NB4 (cell line): ENCODE results near the gene RCC1.
"Not testable (repeated sequence)": the region's sequence is repeated elsewhere in the genome, so short reads cannot be mapped to it uniquely, and the experiment has no call there.

Experiments
- DNase-seq: peaks from one replicate; pipeline ENCODE4 v3.0.0; 2010; ENCODE audit warnings: low read depth
- H3K4me3 ChIP-seq: one replicate; pipeline ENCODE4 v1.5.1; 2011; ENCODE audit warnings: mild to moderate bottlenecking, low read depth, low read length, moderate library complexity
- CTCF ChIP-seq: IDR thresholded peaks from one replicate; pipeline ENCODE4 v1.5.1; 2012; ENCODE audit warnings: low read depth, low read length
- MAX ChIP-seq: IDR thresholded peaks from 2 replicates; pipeline ENCODE4 v1.6.1; 2011; ENCODE audit warnings: low read depth, low read length
- MYC ChIP-seq: IDR thresholded peaks from 2 replicates; pipeline ENCODE4 v1.6.1; 2011; ENCODE audit warnings: low read depth, low read length
- POLR2A ChIP-seq: IDR thresholded peaks from 2 replicates; pipeline ENCODE4 v1.6.1; 2011; ENCODE audit warnings: mild to moderate bottlenecking; ENCODE audit not compliant: insufficient read length; ENCODE audit errors: extremely low read depth

Gene RCC1

DNA sequence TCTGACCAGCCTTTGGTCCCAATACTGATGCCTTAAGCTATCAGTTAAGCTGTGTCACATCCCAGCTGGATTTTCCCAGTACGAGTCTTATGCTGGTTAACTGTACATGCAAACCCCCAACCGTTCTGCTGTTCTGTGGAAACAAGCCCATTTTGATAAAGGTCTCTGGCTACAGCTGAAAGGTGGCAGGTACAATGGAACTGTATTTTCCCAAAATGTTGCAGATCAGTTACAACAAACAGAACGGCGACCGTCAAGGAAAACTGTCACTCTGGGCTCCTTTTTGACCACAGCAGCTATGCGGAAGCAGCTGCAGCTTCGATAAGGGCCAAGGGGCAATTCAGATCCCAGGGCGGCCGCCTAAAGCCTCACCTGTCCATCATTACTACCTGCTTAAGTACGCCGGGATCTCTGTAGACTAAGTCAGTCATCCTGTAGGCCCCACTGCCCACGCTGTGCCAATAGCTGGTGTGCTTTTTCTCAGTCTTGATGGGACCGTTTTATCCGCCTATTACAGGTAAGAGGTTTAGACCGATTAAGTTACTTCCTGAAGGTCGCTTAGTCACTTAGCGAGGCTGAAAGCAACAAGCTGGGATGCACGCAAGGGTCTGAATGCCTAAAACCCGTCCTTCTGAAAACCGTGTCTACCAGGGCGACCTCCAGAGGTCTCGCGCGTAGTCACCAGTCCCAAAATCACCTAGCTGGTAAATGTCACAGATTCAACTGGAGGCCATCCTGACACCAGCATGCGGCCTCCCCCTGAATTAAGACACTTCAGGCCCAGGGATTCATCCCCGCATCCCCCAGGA lies 75.1 kb downstream of the RCC1 start:
- H3K4me3 ChIP-seq = peak overlapping the region; percentile 100
- DNase-seq = peak; percentile 71
- TF ChIP-seq MAX (no peak), MYC (no peak), POLR2A (no peak), CTCF (no peak)

DNA sequence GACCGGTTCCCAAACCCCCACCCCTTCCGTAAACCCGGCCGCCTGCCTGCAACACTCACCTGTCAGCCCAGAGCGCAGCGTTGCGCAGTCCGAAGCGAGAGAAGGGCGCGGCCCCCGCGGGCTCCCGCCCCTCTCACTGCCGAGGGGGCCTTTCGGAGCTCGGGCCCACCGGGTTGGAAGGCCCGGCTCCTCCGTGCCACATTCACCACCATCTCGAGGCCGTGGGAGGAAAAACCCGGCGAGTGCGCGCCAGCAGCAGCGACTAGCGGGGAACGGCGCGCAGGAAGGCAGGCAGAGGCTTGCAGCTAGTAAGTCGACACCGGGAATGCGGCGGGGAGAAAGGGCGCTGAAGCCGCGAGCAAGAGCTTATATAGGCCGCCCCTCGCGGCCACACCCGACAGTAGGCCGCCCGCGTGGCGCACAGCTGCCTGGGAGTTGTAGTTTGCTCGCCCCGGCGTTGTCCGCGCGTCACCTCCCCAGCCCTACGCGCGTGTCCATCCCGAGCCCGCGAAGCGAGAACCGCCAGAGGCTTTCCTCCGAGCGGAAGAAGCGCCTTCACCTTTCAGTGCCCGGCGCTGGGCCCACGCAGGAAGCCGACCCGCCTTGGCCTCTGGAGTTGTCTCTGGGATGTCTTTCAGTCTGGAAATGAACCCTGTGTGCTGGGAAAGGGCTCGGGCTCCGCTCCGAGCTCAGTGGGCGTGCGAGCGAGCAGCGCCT lies 75.8 kb downstream of the RCC1 start:
- DNase-seq = peak; percentile 97
- TF ChIP-seq MAX = peak; percentile 94
- peak; percentile 96 for TF ChIP-seq MYC
- no peak for TF ChIP-seq CTCF
- TF ChIP-seq POLR2A = peak; percentile 100
- H3K4me3 ChIP-seq = peak overlapping the region; percentile 100

DNA sequence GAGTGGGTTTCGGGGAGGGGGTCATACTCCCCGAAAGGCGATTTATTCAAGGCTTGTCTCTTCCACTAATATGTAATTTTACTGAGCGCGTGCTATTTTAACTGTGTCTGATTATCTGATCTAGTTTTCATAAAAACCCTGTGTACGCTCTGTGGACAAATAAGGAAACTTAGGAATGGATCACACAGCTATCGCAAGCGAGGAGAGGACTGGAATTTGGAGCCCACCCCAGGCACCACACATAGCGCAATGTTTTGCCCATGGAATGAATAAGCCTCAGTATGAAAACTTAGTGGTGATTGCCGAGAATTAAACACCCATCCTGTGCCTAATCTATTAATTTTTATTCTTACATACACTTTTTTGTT lies 76.4 kb downstream of the RCC1 start:
- peak overlapping the region; percentile 100 for H3K4me3 ChIP-seq
- no peak for TF ChIP-seq POLR2A
- no peak for TF ChIP-seq MAX
- no peak for TF ChIP-seq CTCF
- no peak for TF ChIP-seq MYC
- peak; percentile 50 for DNase-seq

DNA sequence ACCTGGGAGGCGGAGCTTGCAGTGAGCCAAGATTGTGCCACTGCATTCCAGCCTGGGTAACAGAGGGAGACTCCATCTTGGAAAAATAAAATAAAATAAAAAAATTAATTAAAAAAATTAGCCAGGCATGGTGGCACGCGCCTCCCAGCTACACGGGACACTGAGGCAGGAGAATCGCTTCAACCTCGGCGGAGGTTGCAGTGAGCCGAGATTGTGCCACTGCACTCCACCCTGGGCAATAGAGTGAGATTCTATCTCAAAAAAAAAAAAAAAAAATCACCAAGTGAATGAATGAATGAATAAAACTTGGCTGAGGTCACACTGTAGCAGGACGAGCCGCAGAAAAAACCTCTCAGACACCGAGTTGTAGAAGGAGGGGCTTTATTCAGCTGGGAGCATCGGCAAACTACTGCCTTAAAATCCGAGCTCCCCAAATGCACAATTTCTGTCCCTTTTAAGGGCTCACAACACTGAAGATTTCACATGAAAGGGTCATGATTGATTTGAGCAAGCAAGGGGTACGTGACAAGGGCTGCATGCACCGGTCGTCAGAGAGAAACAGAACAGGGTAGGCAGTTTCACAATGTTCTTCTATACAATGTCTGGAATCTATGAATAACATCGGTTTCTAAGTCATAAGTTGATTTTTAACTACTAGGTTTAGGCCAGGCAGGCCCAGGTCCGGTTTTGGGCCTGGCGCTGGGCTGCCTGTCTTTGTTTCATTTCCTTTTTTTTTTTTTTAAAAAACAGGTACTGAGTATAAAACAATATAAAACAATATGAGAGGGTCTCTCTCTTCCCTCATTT lies 80.9 kb downstream of the RCC1 start:
- DNase-seq, H3K4me3 ChIP-seq: not testable (repeated sequence)
